K562 (cell line): Measurements from ENCODE around the gene HNRNPK. TPM values are rescaled to one million over a fixed set of nuclear protein-coding genes. Genes with fewer than 3 reads are reported as not detected.

Source experiments
- AFF4 ChIP-seq: sonication (generic); formaldehyde crosslinking; IDR thresholded peaks from 2 replicates; pipeline ENCODE4 v1.8.0; 2023; ENCODE audit warnings: mild to moderate bottlenecking, missing genetic modification reagents
- ATF1 ChIP-seq, 2 experiments: fragments of 450-650 bp in 1 of 2; IDR thresholded peaks; 2 replicates each; pipeline ENCODE4 v1.6.1; 2016; ENCODE audit warnings: missing compliant biosample characterization in 1 of 2, missing genetic modification characterization in 1 of 2
- ATF6 ChIP-seq: sonication (generic); formaldehyde crosslinking; IDR thresholded peaks from 2 replicates; pipeline ENCODE4 v1.4.0; 2020; ENCODE audit warnings: mild to moderate bottlenecking, missing genetic modification reagents
- FOXJ3 ChIP-seq: sonication (generic); formaldehyde crosslinking; IDR thresholded peaks from 2 replicates; pipeline ENCODE4 v1.4.0; 2020; ENCODE audit warnings: mild to moderate bottlenecking, missing genetic modification reagents
- KLF16 ChIP-seq: IDR thresholded peaks from 2 replicates; pipeline ENCODE4 v1.6.1; 2016; ENCODE audit warnings: antibody characterized with exemption
- NFE2 ChIP-seq: IDR thresholded peaks from 2 replicates; pipeline ENCODE4 v1.6.1; 2014; ENCODE audit warnings: antibody characterized with exemption, low read depth
- RB1 ChIP-seq: fragments of 450-650 bp; IDR thresholded peaks from 2 replicates; pipeline ENCODE4 v1.6.1; 2017; ENCODE audit warnings: low read depth, mild to moderate bottlenecking
- RBM22 ChIP-seq: fragments of 200-400 bp; formaldehyde crosslinking; IDR thresholded peaks from 2 replicates; pipeline ENCODE4 v1.6.1; 2018; ENCODE audit warnings: low read length, low read depth; ENCODE audit not compliant: poor library complexity, severe bottlenecking
- SP1 ChIP-seq: sonication (generic); formaldehyde crosslinking; IDR thresholded peaks from 2 replicates; pipeline ENCODE4 v1.8.1; 2022; ENCODE audit warnings: mild to moderate bottlenecking, missing genetic modification reagents
- SP2 ChIP-seq: IDR thresholded peaks from 2 replicates; pipeline ENCODE4 v1.6.1; 2011; ENCODE audit warnings: mild to moderate bottlenecking, low read depth, low read length, moderate library complexity; ENCODE audit not compliant: poor library complexity, severe bottlenecking; ENCODE audit errors: extremely low read depth
- YY1 ChIP-seq, 3 experiments: IDR thresholded peaks; 2 replicates each; pipeline ENCODE4 v1.6.1; 2011; ENCODE audit warnings: low read length in 2 of 3, mild to moderate bottlenecking in 2 of 3, moderate library complexity in 2 of 3, borderline replicate concordance in 1 of 3, control low read depth in 1 of 3, low read depth in 1 of 3; ENCODE audit not compliant: insufficient read depth in 3 of 3, insufficient replicate concordance in 2 of 3, control insufficient read depth in 1 of 3, insufficient read length in 1 of 3; ENCODE audit errors: extremely low read depth in 1 of 3
- ZNF57 ChIP-seq: fragments of 450-650 bp; formaldehyde crosslinking; IDR thresholded peaks from 2 replicates; pipeline ENCODE4 v1.4.0; 2020; ENCODE audit warnings: mild to moderate bottlenecking, moderate library complexity
- ZNF609 ChIP-seq: sonication (generic); formaldehyde crosslinking; IDR thresholded peaks from 2 replicates; pipeline ENCODE4 v1.8.1; 2023; ENCODE audit warnings: missing genetic modification reagents, mild to moderate bottlenecking, borderline replicate concordance
- ZNF644 ChIP-seq: fragments of 200-800 bp; sonication (Bioruptor generic); IDR thresholded peaks from 2 replicates; pipeline ENCODE4 v1.6.1; 2016; ENCODE audit warnings: low read depth, missing genetic modification characterization, missing compliant biosample characterization
- polyA plus RNA-seq, 8 experiments: library from polyadenylated mRNA; depleted of rRNA in 4 of 8; stranded (reverse) in 5 of 8; unstranded in 3 of 8; fragments of >200 nt; fragmentation: Nextera tagmentation in 2 of 8; fragmentation: Illumina TruSeq in 1 of 8; extraction: Ambion mirVana in 2 of 8; extraction: Trizol in 1 of 8; gene quantifications; 2 replicates each; pipeline versions ENCODE4 v1.2.1 to v1.2.3, GENCODE V29; 2011 to 2014; ENCODE audit warnings: inconsistent platforms in 1 of 8, missing spikeins in 1 of 8
- total RNA-seq, 7 experiments: library from RNA; depleted of rRNA in 6 of 7; stranded (reverse); fragments of >200 nt in 6 of 7; fragmentation: Illumina TruSeq in 2 of 7; extraction: Trizol in 2 of 7; gene quantifications; 2 replicates each; pipeline versions ENCODE4 v1.2.1 to v1.2.3, GENCODE V29; 2011 to 2021; ENCODE audit warnings: low replicate concordance in 1 of 7

HNRNPK gene
- total and polyA plus RNA-seq, 9 of the 15 experiments (the other 6 are each of a cell fraction or from before 2014, with no cell fraction given): 224 to 883 (median 618) TPM

- TF ChIP-seq ATF6 (CRISPR knock-in tag): 0 out of 2 replicates have a peak, but pooled peaks have one; percentile 15
- 0 out of 2 replicates have a peak, but pooled peaks have one; percentile 2 for TF ChIP-seq KLF16
- TF ChIP-seq ATF1 (CRISPR knock-in tag; IDR thresholded peaks at IDR 0.05): peak; percentile 49
- TF ChIP-seq ATF1 (tag; IDR thresholded peaks at IDR 0.05): peak; percentile 95
- no peak for TF ChIP-seq NFE2
- TF ChIP-seq ZNF644 (tag): no peak
- TF ChIP-seq ZNF609 (CRISPR knock-in tag): no peak
- TF ChIP-seq AFF4 (CRISPR knock-in tag): no peak
- peak; percentile 82 for TF ChIP-seq RBM22
- no peak for TF ChIP-seq FOXJ3
- TF ChIP-seq SP2: peak; percentile 88
- TF ChIP-seq SP1 (CRISPR knock-in tag): peak; percentile 70; the same call in 1 of the 2 replicates
- TF ChIP-seq ZNF57 (CRISPR knock-in tag): no peak
- TF ChIP-seq YY1 (IDR thresholded peaks at IDR 0.05; ENCODE audit: borderline replicate concordance in 1 of 3, control insufficient read depth in 1 of 3, extremely low read depth in 1 of 3, insufficient read depth in 3 of 3, insufficient read length in 1 of 3, insufficient replicate concordance in 2 of 3, low read depth in 1 of 3, low read length in 2 of 3): peak in 2 of 3 experiments; percentile 46 to 64
- TF ChIP-seq RB1: peak; percentile 26; the same call in 1 of the 2 replicates
These were observed at the start of gene HNRNPK (continued) for GRCh38 chr9:83979812-83980394.
